ENCODE results near the gene CXADR.

DNA sequence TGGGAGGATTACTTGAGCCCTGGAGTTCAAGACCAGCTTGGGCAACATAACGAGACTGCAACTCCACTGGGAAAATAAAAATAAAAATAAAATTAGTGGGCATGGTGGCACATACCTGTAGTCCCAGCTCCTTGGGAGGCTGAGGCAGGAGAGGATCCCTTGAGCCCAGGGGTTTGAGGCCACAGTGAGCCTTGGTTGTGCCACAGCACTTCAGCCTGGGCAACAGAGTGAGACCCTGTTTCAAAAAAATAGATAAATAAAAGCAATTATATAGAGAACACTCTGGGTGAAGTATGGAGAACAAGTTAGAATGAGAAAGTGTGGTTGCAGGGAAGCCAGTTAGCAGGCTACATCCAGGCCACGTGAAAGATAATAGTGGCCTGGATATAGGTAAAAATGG, 25.7 kb downstream of the CXADR start:
- TF ChIP-seq POLR2AphosphoS5 (IDR thresholded peaks at IDR 0.05; ENCODE audit: low read depth, low read length) (no peak), REST (IDR thresholded peaks at IDR 0.05; ENCODE audit: insufficient read depth in 1 of 2, low read depth in 2 of 2, low read length in 2 of 2) (no peak)
